DMS53 treated with DMSO at 0.1 percent for 48 hours (cell line): ENCODE results near the gene ULBP2.
"Not testable (repeated sequence)": the region's sequence is repeated elsewhere in the genome, so short reads cannot be mapped to it uniquely, and the experiment has no call there.

Experiments used
- DNase-seq: peaks from one replicate; lab custom pipeline; 2025; ENCODE audit not compliant: unreplicated experiment; lab: John Stamatoyannopoulos, UW

Gene ULBP2

DNA sequence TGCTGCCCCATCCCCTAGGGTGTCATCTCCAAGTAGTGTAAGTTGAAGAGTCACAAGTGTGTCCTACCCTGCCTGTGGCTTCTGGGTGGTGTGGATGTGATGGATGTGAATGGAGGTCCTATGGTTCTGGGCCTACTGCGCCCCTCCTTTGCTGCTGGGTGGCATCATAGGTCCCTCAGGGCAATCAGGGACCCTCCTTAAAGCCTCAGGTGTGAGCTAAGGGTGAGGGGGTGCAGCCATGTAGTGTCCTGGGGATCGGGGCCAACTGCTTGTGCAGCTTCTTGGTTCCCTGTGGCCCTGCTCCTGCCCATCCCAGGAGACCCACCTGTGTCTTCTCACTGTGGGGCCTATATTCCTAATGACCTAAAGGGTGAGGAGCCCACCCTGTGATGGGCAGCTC is 24.5 kb downstream of the ULBP2 start:
- DNase-seq = not testable (repeated sequence)

GRCh38 chr6:149967591-149967990 is 25.8 kb downstream of the ULBP2 start:
- DNase-seq = no peak

- not testable (repeated sequence) for DNase-seq
Observed at GRCh38 chr6:149967999-149968398, 26.2 kb downstream of the ULBP2 start.

DNA sequence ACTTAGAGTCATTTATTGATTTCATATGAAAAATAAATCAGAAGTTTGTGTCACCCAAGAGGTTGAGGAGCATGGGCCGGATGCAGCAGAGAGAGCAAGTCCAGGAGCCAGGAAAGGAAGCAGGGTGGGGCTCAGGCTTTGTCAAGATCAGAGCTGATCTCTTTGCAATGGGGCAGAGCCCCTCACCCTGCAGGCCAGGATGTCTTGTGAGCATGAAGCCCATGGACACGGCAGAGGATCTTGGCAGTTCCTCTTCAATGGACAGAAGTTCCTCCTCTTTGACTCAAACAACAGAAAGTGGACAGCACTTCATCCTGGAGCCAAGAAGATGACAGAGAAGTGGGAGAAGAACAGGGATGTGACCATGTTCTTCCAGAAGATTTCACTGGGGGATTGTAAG is 27.1 kb downstream of the ULBP2 start:
- not testable (repeated sequence) for DNase-seq

- DNase-seq = no peak
Observed at GRCh38 chr6:149969635-149970034, 27.8 kb downstream of the ULBP2 start.

DNA sequence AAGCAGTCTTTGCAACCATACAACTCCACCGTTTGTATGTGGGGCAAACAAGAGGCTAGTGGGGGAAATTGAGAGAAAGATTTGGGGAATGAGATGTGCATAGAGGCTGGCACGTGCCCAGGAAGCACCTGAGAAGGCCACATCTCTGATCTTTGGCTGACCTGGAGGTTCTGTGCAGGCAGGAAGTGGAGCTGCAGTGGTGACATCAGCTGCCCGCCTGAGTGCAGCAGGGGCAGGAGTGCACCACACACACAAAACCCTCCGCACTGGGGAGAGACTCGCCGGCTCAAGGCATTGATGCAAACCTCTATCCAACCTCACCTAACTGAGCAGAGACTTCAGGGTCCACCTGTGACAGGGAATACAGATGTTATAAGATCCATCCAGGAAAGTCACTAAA is 32.6 kb downstream of the ULBP2 start:
- DNase-seq = not testable (repeated sequence)

DNA sequence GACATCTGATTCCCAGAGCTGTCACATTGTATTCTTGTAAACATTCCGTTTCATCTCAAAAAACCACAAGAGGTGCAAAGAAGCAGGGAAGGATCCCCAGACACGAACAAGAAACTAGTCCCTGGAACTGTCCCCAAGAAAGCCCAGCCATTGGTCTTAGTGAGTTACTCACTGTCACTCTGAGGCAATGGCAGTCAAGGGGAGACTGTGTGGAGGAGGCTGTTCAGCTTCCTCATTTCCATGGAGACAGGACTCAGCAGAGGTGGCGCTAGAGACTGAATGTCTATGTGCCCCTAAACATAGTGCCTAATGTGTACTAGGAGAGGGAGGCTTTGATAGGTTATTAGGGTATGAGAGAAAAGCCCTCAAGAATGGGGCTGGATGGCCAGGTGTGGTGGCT is 33.0 kb downstream of the ULBP2 start:
- DNase-seq = no peak

DNA sequence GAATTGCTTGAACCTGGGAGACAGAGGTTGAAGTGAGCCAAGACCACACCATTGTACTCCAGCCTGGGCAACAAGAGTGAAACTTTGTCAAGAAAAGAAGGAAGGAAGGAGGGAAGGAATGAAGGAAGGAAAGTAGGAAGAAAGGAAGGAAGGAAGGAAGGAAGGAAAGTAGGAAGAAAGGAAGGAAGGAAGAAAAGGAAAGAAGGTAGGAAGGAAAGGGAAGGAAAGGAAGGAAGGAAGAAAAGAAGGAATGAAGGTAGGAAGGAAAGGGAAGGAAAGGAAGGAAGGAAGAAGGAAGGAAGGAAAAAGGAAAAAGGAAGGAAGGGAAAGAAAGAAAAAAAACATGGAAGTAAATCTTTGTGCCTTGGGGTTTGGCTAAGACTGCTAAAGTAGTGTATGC is 33.6 kb downstream of the ULBP2 start:
- DNase-seq = no peak

- DNase-seq = no peak
Observed at GRCh38 chr6:149977221-149977620, 35.4 kb downstream of the ULBP2 start.

DNA sequence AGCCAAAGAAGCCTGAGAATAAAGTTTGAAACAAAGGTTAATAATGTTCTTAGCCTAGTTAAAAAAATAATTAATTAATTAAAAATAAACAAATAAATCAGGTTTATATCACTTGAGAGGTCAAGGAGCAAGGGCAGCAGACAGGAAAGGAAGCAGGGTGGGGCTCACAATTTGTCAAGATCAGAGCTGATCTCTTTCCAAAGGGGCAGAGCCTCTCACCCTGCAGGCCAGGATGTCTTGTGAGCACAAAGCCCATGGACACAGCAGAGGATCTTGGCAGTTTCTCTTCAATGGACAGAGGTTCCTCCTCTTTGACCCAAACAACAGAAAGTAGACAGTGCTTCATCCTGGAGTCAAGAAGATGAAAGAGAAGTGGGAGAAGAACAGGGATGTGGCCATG is 36.8 kb downstream of the ULBP2 start:
- no peak for DNase-seq

GRCh38 chr6:149979293-149979692 is 37.5 kb downstream of the ULBP2 start:
- DNase-seq = no peak

- no peak for DNase-seq
Observed at GRCh38 chr6:149983145-149983544, 41.3 kb downstream of the ULBP2 start.

DNA sequence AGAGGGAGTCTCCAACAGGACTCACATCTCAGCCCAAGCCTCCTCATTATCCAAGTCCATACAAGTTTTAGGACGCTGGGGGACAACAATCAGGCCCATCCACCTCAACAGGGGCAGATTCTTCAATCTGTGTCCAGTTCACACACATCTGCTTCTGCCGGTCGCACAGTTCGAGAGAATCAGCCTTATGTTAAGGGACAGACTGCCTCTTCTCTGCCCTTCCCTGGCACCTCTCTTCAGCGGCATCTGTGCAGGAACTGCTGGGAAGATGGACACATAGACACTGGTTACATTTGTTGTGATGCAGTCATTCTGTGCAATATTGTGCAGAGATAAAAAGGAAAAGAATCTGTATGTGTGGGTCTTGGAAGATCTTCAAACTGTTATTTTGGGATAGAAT is 43.0 kb downstream of the ULBP2 start:
- no peak for DNase-seq

DNA sequence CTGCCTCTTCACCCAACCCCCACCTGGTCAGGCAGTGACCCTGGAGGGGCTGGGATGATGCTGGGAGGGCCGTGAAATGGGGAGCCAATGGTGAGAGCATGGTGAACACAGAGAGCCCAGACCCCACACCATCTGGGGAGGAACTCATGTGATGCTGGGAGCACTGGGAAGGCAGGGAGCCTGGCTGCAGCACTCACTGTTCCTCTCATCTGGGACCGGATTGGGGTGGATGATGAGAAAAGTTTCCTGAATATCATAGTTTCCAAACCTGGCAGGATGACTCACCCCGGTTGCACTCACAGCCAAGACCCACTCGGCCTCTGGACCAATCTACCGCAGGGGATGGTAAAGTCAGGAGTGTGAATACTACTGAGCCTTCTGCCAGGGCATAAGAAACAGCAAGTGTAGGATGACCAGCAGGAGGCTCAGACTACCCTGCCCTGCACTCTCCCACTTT is 43.7 kb downstream of the ULBP2 start:
- DNase-seq = no peak

DNA sequence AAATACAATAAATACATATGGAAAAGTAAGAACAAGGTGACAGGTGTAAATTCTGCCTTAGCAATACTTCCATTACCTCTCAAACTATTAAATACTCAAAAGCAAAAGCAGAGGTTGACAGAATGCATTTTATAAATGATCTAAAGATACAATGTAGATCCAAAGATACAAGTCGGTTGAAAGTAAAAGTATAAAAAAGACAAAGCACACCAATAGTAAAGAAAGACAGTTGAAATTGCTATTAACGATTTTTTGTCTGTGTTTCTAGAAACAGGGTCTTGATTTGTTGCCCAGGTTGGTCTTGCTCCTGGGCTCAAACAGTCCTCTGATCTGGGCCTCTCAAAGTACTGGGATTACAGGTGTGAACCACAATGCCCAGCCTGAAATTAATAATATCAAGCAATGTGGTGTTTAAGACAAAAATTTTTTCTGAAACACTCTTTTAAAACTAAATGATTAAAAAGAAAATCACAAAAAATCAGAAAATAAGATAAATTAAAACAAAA is 45.8 kb downstream of the ULBP2 start:
- no peak for DNase-seq

DNA sequence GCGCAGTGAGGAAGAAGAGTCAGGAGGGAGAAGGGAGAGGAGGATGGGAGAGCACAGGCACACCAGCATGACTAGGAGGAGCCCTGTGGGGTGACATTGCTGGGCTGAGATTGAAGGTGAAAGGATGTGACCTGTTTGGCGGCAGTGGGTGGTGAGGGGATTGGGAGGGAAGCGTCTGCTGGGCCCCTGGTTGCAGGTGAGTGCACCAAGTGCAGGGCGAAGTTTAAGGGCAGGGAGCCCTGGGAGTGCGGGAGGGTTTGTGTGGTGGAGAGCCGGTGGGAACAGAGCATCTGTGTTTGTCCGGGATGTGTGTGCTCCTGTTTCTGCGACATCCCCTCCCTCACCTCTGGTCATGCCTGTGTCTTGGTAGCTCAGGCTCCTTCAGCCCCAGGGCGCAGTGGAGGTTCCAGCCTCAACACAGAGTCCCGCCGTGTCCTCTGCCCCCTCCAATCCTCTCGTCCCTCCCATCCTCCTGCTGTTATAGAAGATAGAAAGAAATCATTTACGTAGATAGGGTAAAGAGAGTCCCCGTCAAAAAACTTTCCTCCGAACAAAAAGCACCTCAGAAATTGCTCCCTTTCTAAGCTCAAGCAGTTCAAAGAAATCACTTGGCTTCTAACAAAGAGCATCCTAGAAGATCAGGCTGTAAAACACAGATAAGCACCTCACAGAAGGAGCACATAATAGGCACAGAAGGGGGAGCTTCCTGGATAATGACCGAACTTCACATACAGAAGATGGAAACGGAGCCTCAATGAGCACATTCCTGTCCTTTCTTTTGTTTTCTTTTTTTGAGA is 46.9 kb downstream of the ULBP2 start:
- no peak for DNase-seq

DNA sequence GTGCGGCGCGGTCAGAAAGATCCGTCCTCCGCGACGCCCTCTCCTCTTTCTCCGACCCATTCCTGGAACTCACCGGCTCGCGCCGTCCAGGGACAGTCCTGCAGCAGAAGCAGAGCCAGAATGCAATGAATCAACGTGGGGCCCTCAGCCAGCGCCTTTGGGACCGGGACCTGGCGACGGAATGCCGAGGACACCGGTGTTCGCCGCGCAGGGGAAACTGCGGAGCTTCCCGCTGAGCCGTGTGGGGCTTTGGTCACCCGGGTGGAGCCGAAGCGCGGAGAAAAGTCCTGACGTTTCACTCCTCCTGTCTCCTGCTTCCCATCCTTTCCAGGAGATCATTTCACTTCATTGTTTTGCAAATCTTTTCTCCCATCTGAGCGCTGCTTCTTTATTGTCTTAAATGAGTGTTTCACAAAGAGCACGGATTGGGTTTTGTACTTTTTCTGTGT is 48.4 kb downstream of the ULBP2 start:
- no peak for DNase-seq

DNA sequence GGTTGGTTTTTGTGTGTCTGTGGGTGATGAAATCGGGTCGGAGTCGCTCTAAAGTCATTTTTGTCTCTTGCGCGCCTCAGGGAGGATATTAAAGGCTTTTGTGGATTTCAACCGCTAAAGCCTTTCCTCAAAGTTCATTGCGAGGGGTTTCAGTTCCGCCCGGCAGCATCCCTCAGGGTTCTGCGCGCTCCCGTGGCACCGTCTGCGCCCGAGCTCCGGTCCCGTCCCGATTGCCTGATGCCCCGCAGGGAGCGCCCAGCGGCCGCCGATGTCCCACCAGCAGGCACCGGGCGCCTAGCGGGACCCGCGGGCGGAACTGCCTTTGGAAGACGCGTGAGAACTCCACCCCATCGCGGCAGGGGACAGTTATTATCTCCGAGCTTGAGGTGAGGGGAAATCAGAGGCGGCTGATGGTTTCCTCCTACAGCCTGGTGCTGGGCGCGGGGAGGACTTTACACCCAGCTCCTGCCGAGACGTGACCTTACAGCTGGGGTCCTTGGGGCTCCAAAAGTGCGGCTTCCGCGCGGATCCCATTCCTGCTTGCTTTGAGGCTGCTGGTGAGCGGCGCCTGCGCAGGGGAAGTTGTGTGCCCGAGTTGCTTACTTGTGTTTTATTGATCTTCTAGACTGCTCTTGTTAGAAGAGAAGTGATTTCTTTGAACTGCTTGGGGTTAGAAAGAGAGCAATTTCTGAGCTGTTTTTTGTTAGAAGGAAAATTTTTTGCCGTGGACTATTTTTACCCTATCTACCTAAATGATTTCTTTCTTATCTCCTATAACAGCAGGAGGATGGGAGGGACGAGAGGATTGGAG is 49.1 kb downstream of the ULBP2 start:
- DNase-seq = no peak

GRCh38 chr6:149991472-149991795 is 49.6 kb downstream of the ULBP2 start:
- DNase-seq = not testable (repeated sequence)

GRCh38 chr6:149991838-149992237 is 50.0 kb downstream of the ULBP2 start:
- no peak for DNase-seq

DNA sequence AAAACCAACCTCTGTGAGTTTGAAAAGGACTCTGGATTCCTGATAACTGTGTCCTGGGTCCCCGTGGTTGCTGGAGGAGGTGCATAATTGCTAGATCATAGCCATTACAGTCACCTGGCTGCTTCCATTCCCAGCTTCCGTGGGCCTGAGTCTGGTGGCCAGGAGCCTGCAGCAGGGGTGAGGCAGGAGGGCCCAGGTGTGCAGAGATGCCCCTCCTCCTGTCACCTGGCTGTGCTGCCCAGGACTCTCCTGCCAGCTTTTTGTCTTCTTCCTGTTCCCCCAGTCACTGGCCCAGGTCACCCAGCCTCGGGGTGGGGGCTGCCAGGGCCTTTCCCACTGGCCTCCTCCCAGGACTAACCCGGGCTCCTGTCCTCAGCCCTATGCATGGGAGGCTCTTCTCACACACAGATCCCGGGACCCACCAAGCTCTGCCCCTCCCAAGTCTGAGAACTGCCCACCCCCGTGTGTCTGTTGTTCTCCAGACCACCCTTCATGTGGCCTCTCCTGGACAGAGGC is 53.5 kb downstream of the ULBP2 start:
- DNase-seq = no peak

DNA sequence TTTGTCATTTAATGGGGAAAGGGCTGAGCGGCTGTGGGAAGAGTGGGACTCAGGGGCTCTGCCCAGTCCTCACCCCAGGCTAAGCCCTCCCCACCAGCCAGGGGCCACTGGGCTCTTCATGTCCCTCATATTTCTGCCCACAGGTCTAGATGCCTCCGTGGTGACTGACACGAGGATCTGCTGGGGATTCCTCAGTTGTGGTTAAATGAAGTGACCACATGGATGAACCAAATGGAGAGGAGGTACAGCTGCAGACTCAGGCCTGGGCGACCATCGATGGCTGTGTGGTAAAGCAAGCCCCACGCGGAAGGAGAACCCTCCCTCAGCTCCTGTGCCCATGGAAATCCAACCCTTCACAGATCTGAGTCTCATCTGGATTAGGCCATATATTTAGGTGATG is 54.2 kb downstream of the ULBP2 start:
- DNase-seq = no peak
